ENCODE measurements around the gene FAXC.

- TF ChIP-seq CTCF (IDR thresholded peaks at IDR 0.05) (no peak), EZH2 (IDR thresholded peaks at IDR 0.05) (no peak)
These were observed 43.9 kb upstream of the FAXC start for GRCh38 chr6:99393366-99393697.

Data from neural progenitor cell (in vitro differentiated cells).